K562 (cell line): ENCODE measurements around the gene LIG3. TPM values are rescaled to one million over a fixed set of nuclear protein-coding genes. Genes with fewer than 3 reads are reported as not detected.

Experiments
- ATAC-seq: fragments of 200-7000 bp; cut with Tn5 transposase; 3 replicates; pipeline ENCODE4 v1.9.1; 2020; ENCODE audit warnings: moderate library complexity
- BruUV-seq: library from RNA; stranded (reverse); fragments of 400-500 nt; replicated peaks from 2 replicates; lab custom pipeline; 2021; lab: Mats Ljungman, UMichigan
- CTCF ChIA-PET: fragments of 300-600 bp; formaldehyde crosslinking; extraction: SDS; loops from one replicate; lab custom pipeline; 2021; ENCODE audit warnings: low intra/inter-chr PET ratio; lab: Yijun Ruan, JAX
- POLR2A ChIA-PET: fragments of 300-600, 350-650 bp; sonication (Branson Sonifier 250); formaldehyde crosslinking; extraction: SDS; loops from one replicate; lab custom pipeline; 2021; ENCODE audit warnings: antibody characterized with exemption, inconsistent platforms; lab: Yijun Ruan, JAX
- DNase-seq, 4 experiments: peaks; one replicate each; pipeline versions ENCODE4 v3.0.0 to v3.0.0-alpha.2; 2011 to 2018; ENCODE audit warnings: low spot score in 3 of 4, mixed read lengths in 3 of 4; ENCODE audit errors: extremely low read depth in 1 of 4
- FAIRE-seq: peaks from 2 replicates; lab custom pipeline; 2011; peaks lifted over from hg19 to GRCh38; lab: Jason Lieb, UNC
- H2AFZ ChIP-seq: 2 replicates; pipeline ENCODE4 v1.6.0; 2011; ENCODE audit warnings: low read depth, low read length, control low read depth, inconsistent platforms
- H3K27ac ChIP-seq: fragments of 200-600 bp; 3 replicates; pipeline ENCODE4 v1.8.0; 2011; ENCODE audit warnings: low read depth, mild to moderate bottlenecking, control low read depth, inconsistent platforms, low read length, moderate library complexity, mixed read lengths; ENCODE audit errors: extremely low read depth
- H3K27me3 ChIP-seq, 2 experiments: fragments of 300-600 bp in 1 of 2; 2 replicates in 1 of 2; 3 replicates in 1 of 2; pipeline versions ENCODE4 v1.6.0 to v1.8.0; 2011; ENCODE audit warnings: inconsistent platforms in 2 of 2, low read length in 2 of 2, mild to moderate bottlenecking in 1 of 2, mixed read lengths in 1 of 2, moderate library complexity in 1 of 2; ENCODE audit not compliant: control insufficient read depth in 2 of 2, insufficient read depth in 2 of 2
- H3K36me3 ChIP-seq: fragments of 300-600 bp; 3 replicates; pipeline ENCODE4 v1.8.0; 2011; ENCODE audit warnings: mild to moderate bottlenecking, low read length, inconsistent platforms; ENCODE audit not compliant: control insufficient read depth, insufficient read depth
- H3K4me1 ChIP-seq, 2 experiments: fragments of 200-600 bp in 1 of 2; replicated peaks in 1 of 2; 2 replicates in 1 of 2; 3 replicates in 1 of 2; pipeline versions ENCODE4 v1.5.1 to v1.8.0; 2011; ENCODE audit warnings: inconsistent platforms in 2 of 2, low read length in 2 of 2, mild to moderate bottlenecking in 1 of 2, mixed read lengths in 1 of 2, moderate library complexity in 1 of 2; ENCODE audit not compliant: control insufficient read depth in 2 of 2, insufficient read depth in 2 of 2
- H3K4me2 ChIP-seq: 2 replicates; pipeline ENCODE4 v1.6.1; 2011; ENCODE audit warnings: low read length, control low read depth, inconsistent platforms, mixed read lengths; ENCODE audit not compliant: insufficient read depth
- H3K4me3 ChIP-seq: fragments of 200-600 bp; sonication (generic), shearing (Covaris generic); 2 replicates; pipeline ENCODE4 v1.5.1; 2016; ENCODE audit warnings: control low read depth, inconsistent platforms
- H3K79me2 ChIP-seq: fragments of 200-600 bp; 3 replicates; pipeline ENCODE4 v1.8.0; 2011; ENCODE audit warnings: low read length, inconsistent platforms; ENCODE audit not compliant: control insufficient read depth, insufficient read depth
- H3K9ac ChIP-seq, 2 experiments: 2 replicates each; pipeline versions ENCODE4 v1.6.0 to v1.6.1; 2011; ENCODE audit warnings: low read depth in 2 of 2, low read length in 2 of 2, control low read depth in 1 of 2, inconsistent platforms in 1 of 2, mild to moderate bottlenecking in 1 of 2, mixed read lengths in 1 of 2; ENCODE audit not compliant: insufficient read depth in 1 of 2
- H3K9me1 ChIP-seq: one replicate; pipeline ENCODE4 v1.6.0; 2011; ENCODE audit warnings: inconsistent platforms, mild to moderate bottlenecking, low read length, moderate library complexity; ENCODE audit not compliant: control insufficient read depth, insufficient read depth
- H3K9me3 ChIP-seq: replicated peaks from 2 replicates; pipeline ENCODE4 v1.5.1; 2011; ENCODE audit warnings: low read depth, low read length, inconsistent platforms; ENCODE audit not compliant: control insufficient read depth, insufficient read depth
- H4K20me1 ChIP-seq: replicated peaks from 2 replicates; pipeline ENCODE4 v1.6.1; 2011; ENCODE audit warnings: low read length, inconsistent platforms, mixed read lengths; ENCODE audit not compliant: control insufficient read depth, insufficient read depth
- BCOR ChIP-seq: fragments of 450-650 bp; IDR thresholded peaks from 2 replicates; pipeline ENCODE4 v1.6.1; 2016
- COPS2 ChIP-seq: fragments of 450-650 bp; conservative IDR thresholded peaks from 2 replicates; pipeline ENCODE4 v1.6.1; 2016; ENCODE audit warnings: mild to moderate bottlenecking, moderate library complexity
- DMBX1 ChIP-seq: fragments of 250-450 bp; sonication (Bioruptor Pico); IDR thresholded peaks from 2 replicates; pipeline ENCODE4 v1.8.0; 2022; ENCODE audit warnings: inconsistent platforms, mild to moderate bottlenecking, moderate library complexity, borderline replicate concordance
- POLR2B ChIP-seq: fragments of 450-650 bp; IDR thresholded peaks from 2 replicates; pipeline ENCODE4 v1.6.1; 2018; ENCODE audit warnings: low read depth; ENCODE audit not compliant: partially characterized antibody
- RAD21 ChIP-seq, 2 experiments: fragments of 250-450 bp in 1 of 2; fragments of 450-650 bp in 1 of 2; sonication (Bioruptor Pico) in 1 of 2; formaldehyde crosslinking in 1 of 2; IDR thresholded peaks in 1 of 2; conservative IDR thresholded peaks in 1 of 2; 2 replicates each; pipeline versions ENCODE4 v1.4.0 to v1.8.0; 2020 to 2022; ENCODE audit warnings: mild to moderate bottlenecking in 2 of 2, moderate library complexity in 1 of 2
- RBM25 ChIP-seq: fragments of 200-400 bp; formaldehyde crosslinking; IDR thresholded peaks from 2 replicates; pipeline ENCODE4 v1.6.1; 2018; ENCODE audit warnings: low read length, low read depth, moderate library complexity; ENCODE audit not compliant: severe bottlenecking
- SMAD2 ChIP-seq: fragments of 150-350 bp; IDR thresholded peaks from 2 replicates; pipeline ENCODE4 v1.6.1; 2014; ENCODE audit warnings: low read depth, mild to moderate bottlenecking, low read length
- WGBS: fragments of 100-300 bp; shearing (Covaris generic); methylation state at CpG from one replicate; pipeline ENCODE4 v1.1.6; 2016; ENCODE audit warnings: low coverage, mixed read lengths; ENCODE audit not compliant: insufficient coverage; ENCODE audit errors: missing lambda C conversion rate; 5-methylcytosine and 5-hydroxymethylcytosine counted together
- in situ Hi-C: fragments of 300-500 bp; cut with MboI; formaldehyde crosslinking; loops from 4 replicates; pipeline ENCODE4 v1.15.0; 2018; ENCODE audit warnings: inconsistent platforms, mixed read lengths
- intact Hi-C: fragments of 100-400 bp; cut with micrococcal nuclease; formaldehyde crosslinking; loops from 2 replicates; pipeline ENCODE4 v1.14.2; 2022
- polyA plus RNA-seq, 8 experiments: library from polyadenylated mRNA; depleted of rRNA in 4 of 8; stranded (reverse) in 5 of 8; unstranded in 3 of 8; fragments of >200 nt; fragmentation: Nextera tagmentation in 2 of 8; fragmentation: Illumina TruSeq in 1 of 8; extraction: Ambion mirVana in 2 of 8; extraction: Trizol in 1 of 8; gene quantifications; 2 replicates each; pipeline versions ENCODE4 v1.2.1 to v1.2.3, GENCODE V29; 2011 to 2014; ENCODE audit warnings: inconsistent platforms in 1 of 8, missing spikeins in 1 of 8
- total RNA-seq, 7 experiments: library from RNA; depleted of rRNA in 6 of 7; stranded (reverse); fragments of >200 nt in 6 of 7; fragmentation: Illumina TruSeq in 2 of 7; extraction: Trizol in 2 of 7; gene quantifications; 2 replicates each; pipeline versions ENCODE4 v1.2.1 to v1.2.3, GENCODE V29; 2011 to 2021; ENCODE audit warnings: low replicate concordance in 1 of 7
- TF ChIP-seq, protein P1 (sequence below): fragments of 450-650 bp; conservative IDR thresholded peaks from 2 replicates; pipeline ENCODE4 v1.6.1; 2016; ENCODE audit warnings: missing genetic modification characterization, low read depth, mild to moderate bottlenecking, control low read depth, missing compliant biosample characterization
- TF ChIP-seq, protein P2 (sequence below), 3 experiments: fragments of 200-800 bp in 1 of 3; fragments of 250-450 bp in 1 of 3; fragments of 450-650 bp in 1 of 3; sonication (Bioruptor Pico) in 1 of 3; sonication (Bioruptor generic) in 1 of 3; formaldehyde crosslinking in 1 of 3; IDR thresholded peaks; 2 replicates each; pipeline versions ENCODE4 v1.6.1 to v1.8.0; 2016 to 2022; ENCODE audit warnings: mild to moderate bottlenecking in 2 of 3, missing genetic modification characterization in 2 of 3, missing compliant biosample characterization in 1 of 3, moderate library complexity in 1 of 3

LIG3 gene
- total and polyA plus RNA-seq, 9 of the 15 experiments (the other 6 are each of a cell fraction or from before 2014, with no cell fraction given): 7.6 to 75.0 (median 43.0) TPM

DNA sequence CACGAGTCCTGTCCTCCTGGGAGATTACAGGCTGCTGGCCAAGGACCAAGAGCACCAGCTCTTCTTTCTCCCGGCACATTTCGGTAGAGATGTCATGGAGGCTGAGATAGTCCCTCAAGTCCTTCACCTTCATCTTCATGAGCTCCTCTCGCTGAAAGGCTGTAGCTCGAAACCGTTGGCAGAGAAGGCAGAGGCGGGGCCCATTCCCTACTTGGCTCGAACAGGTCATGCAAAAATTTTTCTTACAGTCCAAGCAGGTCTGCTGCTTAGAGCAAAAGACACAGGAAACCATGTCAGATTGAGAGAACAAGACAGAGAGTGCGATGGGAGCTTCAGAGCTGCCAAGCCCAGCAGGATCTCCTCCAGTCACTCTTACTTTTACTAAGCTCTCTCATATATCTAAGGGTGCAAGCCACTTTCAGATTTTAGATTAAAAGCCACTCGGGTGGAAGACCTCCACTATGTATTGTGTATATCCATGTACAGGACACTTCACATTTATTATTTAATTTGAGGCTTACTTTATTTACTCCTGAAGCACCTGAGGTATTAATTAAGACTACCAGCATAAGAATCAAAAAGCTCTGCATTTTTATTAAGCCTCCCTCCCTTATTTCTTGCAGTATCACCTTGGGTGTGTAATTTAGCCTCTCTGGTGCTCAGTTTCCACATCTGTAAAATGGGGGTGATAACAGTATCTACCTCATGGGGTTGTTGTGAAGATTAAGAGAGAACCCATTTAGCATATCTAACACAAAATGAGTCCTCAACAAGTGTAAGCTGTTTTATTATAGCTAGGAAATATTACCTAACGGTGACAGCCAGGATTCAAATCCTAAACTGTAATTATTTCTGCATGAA, 41.4 kb downstream of the LIG3 start:
- Histone ChIP-seq H2AFZ (no peak overlapping the region), H3K27ac (no peak overlapping the region), H3K36me3 (peaks cover 19% of the 10 kb centered on the region; the same call in 2 of the 3 replicates), H3K79me2 (no peaks in the 10 kb centered on the region), H3K9me3 (no peaks in the 10 kb centered on the region), H3K27me3 (no peaks in the 10 kb centered on the region), H3K4me3 (no peak overlapping the region), H3K4me2 (no peak overlapping the region), H4K20me1 (no peaks in the 10 kb centered on the region), H3K9ac (0 out of 4 replicates have a peak overlapping the region, but pooled peaks of 1 of the 2 experiments have one; percentile 50), H3K9me1 (no peaks in the 10 kb centered on the region), H3K4me1 (no peaks in the 10 kb centered on the region)
- no peak for FAIRE-seq
- TF ChIP-seq, protein P1, sequence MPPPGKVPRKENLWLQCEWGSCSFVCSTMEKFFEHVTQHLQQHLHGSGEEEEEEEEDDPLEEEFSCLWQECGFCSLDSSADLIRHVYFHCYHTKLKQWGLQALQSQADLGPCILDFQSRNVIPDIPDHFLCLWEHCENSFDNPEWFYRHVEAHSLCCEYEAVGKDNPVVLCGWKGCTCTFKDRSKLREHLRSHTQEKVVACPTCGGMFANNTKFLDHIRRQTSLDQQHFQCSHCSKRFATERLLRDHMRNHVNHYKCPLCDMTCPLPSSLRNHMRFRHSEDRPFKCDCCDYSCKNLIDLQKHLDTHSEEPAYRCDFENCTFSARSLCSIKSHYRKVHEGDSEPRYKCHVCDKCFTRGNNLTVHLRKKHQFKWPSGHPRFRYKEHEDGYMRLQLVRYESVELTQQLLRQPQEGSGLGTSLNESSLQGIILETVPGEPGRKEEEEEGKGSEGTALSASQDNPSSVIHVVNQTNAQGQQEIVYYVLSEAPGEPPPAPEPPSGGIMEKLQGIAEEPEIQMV: no peak
- TF ChIP-seq, protein P2, sequence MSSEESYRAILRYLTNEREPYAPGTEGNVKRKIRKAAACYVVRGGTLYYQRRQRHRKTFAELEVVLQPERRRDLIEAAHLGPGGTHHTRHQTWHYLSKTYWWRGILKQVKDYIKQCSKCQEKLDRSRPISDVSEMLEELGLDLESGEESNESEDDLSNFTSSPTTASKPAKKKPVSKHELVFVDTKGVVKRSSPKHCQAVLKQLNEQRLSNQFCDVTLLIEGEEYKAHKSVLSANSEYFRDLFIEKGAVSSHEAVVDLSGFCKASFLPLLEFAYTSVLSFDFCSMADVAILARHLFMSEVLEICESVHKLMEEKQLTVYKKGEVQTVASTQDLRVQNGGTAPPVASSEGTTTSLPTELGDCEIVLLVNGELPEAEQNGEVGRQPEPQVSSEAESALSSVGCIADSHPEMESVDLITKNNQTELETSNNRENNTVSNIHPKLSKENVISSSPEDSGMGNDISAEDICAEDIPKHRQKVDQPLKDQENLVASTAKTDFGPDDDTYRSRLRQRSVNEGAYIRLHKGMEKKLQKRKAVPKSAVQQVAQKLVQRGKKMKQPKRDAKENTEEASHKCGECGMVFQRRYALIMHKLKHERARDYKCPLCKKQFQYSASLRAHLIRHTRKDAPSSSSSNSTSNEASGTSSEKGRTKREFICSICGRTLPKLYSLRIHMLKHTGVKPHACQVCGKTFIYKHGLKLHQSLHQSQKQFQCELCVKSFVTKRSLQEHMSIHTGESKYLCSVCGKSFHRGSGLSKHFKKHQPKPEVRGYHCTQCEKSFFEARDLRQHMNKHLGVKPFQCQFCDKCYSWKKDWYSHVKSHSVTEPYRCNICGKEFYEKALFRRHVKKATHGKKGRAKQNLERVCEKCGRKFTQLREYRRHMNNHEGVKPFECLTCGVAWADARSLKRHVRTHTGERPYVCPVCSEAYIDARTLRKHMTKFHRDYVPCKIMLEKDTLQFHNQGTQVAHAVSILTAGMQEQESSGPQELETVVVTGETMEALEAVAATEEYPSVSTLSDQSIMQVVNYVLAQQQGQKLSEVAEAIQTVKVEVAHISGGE (CRISPR knock-in tag; IDR thresholded peaks at IDR 0.05): no peak
- peak; percentile 23; the same call in 1 of the 2 replicates for TF ChIP-seq BCOR
- TF ChIP-seq COPS2: no peak
- TF ChIP-seq RAD21 (CRISPR knock-in tag; conservative IDR thresholded peaks at IDR 0.05 in 1 of 2, IDR thresholded peaks at IDR 0.05 in 1 of 2): no peak
- no peak for TF ChIP-seq DMBX1
- no peak for TF ChIP-seq SMAD2
- peak; percentile 82 for TF ChIP-seq RBM25
- TF ChIP-seq POLR2B: no peak
- 69% methylated on average over 11 of the region's 11 CpGs for WGBS
- intact Hi-C loops (no loop called here), in situ Hi-C loops (no loop called here)
- BruUV-seq: no TSS peak
- no peak for ATAC-seq
- ChIA-PET CTCF (no interaction called here), POLR2A (interaction anchor here (0.9 to 1.2 kb wide), 2 partner anchors 10 to 19 kb away, joined by 3 read pairs; no protein-coding TSS in a partner anchor)
- DNase-seq: no peak
